Endothelial cell (in vitro differentiated cells): ENCODE measurements around the gene TMEM144. TPM values are rescaled to one million over a fixed set of nuclear protein-coding genes. Genes with fewer than 3 reads are reported as not detected.
A peak's percentile ranks its signal among the peaks of the same experiment; 100 is the strongest.

Experiments
- DNase-seq: peaks from one replicate; pipeline ENCODE4 v3.0.0; 2021; ENCODE audit warnings: low spot score
- H3K27ac Mint-ChIP-seq: one replicate; pipeline ENCODE4 v1.8.0; 2021; ENCODE audit warnings: mixed read lengths, inconsistent platforms; ENCODE audit not compliant: unreplicated experiment
- H3K27me3 Mint-ChIP-seq: one replicate; pipeline ENCODE4 v1.8.0; 2021; ENCODE audit warnings: mild to moderate bottlenecking, moderate library complexity, mixed read lengths, inconsistent platforms; ENCODE audit not compliant: unreplicated experiment
- H3K36me3 Mint-ChIP-seq: one replicate; pipeline ENCODE4 v1.8.0; 2021; ENCODE audit warnings: mild to moderate bottlenecking, low read depth, mixed read lengths, inconsistent platforms; ENCODE audit not compliant: unreplicated experiment
- H3K4me1 Mint-ChIP-seq: one replicate; pipeline ENCODE4 v1.8.0; 2021; ENCODE audit warnings: mild to moderate bottlenecking, mixed read lengths, inconsistent platforms; ENCODE audit not compliant: unreplicated experiment
- H3K4me3 Mint-ChIP-seq: one replicate; pipeline ENCODE4 v1.8.0; 2021; ENCODE audit warnings: mild to moderate bottlenecking, mixed read lengths, inconsistent platforms; ENCODE audit not compliant: unreplicated experiment
- H3K9me3 Mint-ChIP-seq: one replicate; pipeline ENCODE4 v1.8.0; 2021; ENCODE audit warnings: mixed read lengths, inconsistent platforms; ENCODE audit not compliant: unreplicated experiment
- total RNA-seq: library from RNA; stranded (reverse); fragmentation: NEBNext Ultra II Directional; extraction: Animal tissue kit (Norgen Biotek cat#: 25700); gene quantifications from one replicate; pipeline ENCODE4 v1.2.1, GENCODE V29; 2021; ENCODE audit not compliant: unreplicated experiment
- TF ChIP-seq, protein P1 (sequence below): fragments of 200-600 bp; sonication (generic); IDR thresholded peaks from one replicate; pipeline ENCODE4 v1.5.0; 2021; ENCODE audit warnings: antibody characterized with exemption; ENCODE audit not compliant: unreplicated experiment

Gene TMEM144
- total RNA-seq, 1 donor from 2014 or later, result 5.7 TPM

DNA sequence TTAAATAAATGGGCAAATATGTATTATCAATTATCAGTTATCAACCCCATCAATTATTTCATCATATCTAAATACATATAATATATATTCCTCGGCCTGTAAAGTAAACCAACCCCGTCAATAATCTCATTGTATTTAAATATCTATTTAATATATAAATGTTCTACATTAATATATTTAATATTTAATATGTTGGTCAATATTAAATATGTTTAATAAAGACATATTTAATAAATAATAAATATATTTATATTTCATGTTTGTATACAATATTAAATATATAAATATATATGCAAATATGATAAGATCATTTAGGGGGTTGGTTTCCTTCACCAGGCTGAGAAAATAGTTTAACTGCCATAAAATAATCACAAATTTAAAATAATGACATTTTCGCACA, 6.4 kb upstream of the TMEM144 start:
- Mint-ChIP-seq H3K9me3 (no peaks in the 10 kb centered on the region), H3K36me3 (no peaks in the 10 kb centered on the region), H3K27ac (no peak overlapping the region), H3K27me3 (peaks cover 2% of the 10 kb centered on the region), H3K4me1 (no peaks in the 10 kb centered on the region), H3K4me3 (no peak overlapping the region)
- DNase-seq, result no peak
- TF ChIP-seq, protein P1, sequence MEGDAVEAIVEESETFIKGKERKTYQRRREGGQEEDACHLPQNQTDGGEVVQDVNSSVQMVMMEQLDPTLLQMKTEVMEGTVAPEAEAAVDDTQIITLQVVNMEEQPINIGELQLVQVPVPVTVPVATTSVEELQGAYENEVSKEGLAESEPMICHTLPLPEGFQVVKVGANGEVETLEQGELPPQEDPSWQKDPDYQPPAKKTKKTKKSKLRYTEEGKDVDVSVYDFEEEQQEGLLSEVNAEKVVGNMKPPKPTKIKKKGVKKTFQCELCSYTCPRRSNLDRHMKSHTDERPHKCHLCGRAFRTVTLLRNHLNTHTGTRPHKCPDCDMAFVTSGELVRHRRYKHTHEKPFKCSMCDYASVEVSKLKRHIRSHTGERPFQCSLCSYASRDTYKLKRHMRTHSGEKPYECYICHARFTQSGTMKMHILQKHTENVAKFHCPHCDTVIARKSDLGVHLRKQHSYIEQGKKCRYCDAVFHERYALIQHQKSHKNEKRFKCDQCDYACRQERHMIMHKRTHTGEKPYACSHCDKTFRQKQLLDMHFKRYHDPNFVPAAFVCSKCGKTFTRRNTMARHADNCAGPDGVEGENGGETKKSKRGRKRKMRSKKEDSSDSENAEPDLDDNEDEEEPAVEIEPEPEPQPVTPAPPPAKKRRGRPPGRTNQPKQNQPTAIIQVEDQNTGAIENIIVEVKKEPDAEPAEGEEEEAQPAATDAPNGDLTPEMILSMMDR, result no peak

DNA sequence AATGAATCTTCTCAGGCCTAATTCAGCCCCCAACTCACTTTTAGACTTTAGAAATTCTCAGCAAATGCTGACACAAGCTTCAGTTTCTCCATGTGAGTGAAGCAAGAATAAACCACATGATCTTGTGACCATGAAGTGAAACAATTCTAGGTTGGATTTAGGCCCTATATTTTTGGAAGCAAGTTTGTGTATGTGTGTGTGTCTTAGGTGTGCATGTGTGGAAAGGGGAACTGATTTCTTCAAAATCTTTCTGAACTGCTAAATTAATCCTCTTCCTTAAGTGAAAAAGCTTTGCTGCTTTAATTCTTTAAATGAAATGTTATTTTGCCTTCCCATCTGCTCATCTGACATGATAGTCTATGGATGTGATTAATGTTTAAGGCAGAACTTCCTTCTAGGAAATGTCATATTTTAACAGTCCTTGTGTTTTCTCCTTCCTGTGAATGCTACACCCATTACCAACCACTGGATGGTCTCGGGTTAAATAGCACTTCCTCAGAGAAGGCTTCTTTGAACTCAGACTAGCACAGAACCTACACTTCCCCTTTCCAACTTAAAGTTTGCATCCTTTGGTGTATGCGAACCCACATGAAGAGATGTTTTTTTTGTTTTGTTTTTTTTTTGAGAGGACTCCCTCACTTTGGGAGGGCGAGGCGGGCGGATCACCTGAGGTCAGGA, 1.2 kb upstream of the TMEM144 start:
- no peak overlapping the region for H3K27ac Mint-ChIP-seq
- H3K27me3 Mint-ChIP-seq, result peaks cover 5% of the 10 kb centered on the region
- no peaks in the 10 kb centered on the region for H3K36me3 Mint-ChIP-seq

DNA sequence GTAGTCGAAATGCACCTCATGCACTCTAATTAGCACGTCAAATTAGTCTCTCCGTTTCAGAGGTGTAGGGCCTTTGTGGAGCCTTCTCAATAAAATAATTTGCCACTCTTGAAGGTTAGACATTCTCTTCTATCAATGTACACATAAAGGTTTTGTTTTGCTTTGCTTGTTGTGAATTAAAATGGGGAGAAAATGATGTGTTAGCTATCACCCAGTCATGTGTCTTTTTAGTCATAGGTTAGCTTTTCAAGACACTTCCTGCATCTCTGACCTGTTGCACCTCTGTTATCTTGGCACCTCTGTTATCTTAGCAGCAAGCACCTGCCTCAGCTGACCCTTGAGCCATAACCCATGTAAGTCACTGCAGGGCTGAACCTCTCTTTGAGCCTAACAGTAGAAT, 936 bp downstream of the TMEM144 start:
- peaks cover 3% of the 10 kb centered on the region for H3K27me3 Mint-ChIP-seq
- TF ChIP-seq, protein P1, result no peak
- no peaks in the 10 kb centered on the region for H3K9me3 Mint-ChIP-seq
- no peak for DNase-seq
- H3K4me1 Mint-ChIP-seq, result peaks cover 18% of the 10 kb centered on the region
- no peaks in the 10 kb centered on the region for H3K36me3 Mint-ChIP-seq
- H3K4me3 Mint-ChIP-seq, result peak overlapping the region; percentile 52
- no peak overlapping the region for H3K27ac Mint-ChIP-seq

More for the DNA sequence above, 1.2 kb upstream of the TMEM144 start:
- TF ChIP-seq, protein P1, result no peak
- DNase-seq, result no peak
- Mint-ChIP-seq H3K9me3 (no peaks in the 10 kb centered on the region), H3K4me3 (no peak overlapping the region), H3K4me1 (peaks cover 18% of the 10 kb centered on the region)

DNA sequence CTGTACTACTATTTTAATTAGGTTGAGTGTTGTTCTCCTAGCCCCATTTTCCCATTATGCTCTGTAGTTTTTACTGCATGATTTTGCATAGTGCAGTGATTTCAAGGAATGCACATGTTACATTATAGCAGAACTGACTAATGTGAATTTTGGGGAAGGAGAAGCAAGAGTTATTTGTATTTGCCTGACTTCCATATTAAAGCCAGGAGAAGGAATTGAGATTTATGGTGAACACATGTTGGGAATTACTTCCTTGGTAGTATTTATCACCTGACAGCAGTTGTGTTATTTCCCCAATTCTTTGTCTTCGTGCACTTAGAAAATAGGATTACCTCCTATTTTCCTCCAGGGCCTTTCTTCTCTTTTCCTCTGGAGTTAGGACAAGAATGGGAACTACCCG, 3.2 kb downstream of the TMEM144 start:
- H3K9me3 Mint-ChIP-seq, result no peaks in the 10 kb centered on the region
- no peaks in the 10 kb centered on the region for H3K36me3 Mint-ChIP-seq
- no peak for DNase-seq
- TF ChIP-seq, protein P1, result no peak
- no peak overlapping the region for H3K27ac Mint-ChIP-seq
- H3K4me1 Mint-ChIP-seq, result peaks cover 18% of the 10 kb centered on the region
- peaks cover 3% of the 10 kb centered on the region for H3K27me3 Mint-ChIP-seq
- H3K4me3 Mint-ChIP-seq, result no peak overlapping the region

DNA sequence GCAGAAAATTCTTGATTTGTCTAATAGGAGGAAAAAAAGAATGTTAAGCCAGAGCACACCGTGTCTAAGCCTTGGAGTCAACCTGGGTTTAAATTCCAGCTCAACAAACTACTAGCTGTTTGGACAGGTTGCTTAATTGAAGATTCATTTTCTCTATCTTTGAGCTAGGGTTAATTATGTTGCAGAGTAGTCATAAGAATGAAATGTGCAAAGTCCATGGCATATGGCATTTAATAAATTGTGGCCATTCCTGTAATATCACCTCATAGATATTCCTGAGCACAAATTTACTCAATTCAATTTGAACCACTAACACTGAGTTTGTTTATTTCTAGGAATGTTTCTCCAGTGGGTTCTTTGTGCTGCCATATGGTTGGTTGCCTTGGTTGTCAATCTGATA, 4.6 kb downstream of the TMEM144 start:
- Mint-ChIP-seq H3K27ac (no peak overlapping the region), H3K4me3 (no peak overlapping the region), H3K4me1 (peaks cover 12% of the 10 kb centered on the region), H3K36me3 (no peaks in the 10 kb centered on the region), H3K9me3 (no peaks in the 10 kb centered on the region), H3K27me3 (peaks cover 3% of the 10 kb centered on the region)
- TF ChIP-seq, protein P1, result no peak
- DNase-seq, result no peak
